ENCODE results near the gene BRF1.

The BRF1 gene

DNA sequence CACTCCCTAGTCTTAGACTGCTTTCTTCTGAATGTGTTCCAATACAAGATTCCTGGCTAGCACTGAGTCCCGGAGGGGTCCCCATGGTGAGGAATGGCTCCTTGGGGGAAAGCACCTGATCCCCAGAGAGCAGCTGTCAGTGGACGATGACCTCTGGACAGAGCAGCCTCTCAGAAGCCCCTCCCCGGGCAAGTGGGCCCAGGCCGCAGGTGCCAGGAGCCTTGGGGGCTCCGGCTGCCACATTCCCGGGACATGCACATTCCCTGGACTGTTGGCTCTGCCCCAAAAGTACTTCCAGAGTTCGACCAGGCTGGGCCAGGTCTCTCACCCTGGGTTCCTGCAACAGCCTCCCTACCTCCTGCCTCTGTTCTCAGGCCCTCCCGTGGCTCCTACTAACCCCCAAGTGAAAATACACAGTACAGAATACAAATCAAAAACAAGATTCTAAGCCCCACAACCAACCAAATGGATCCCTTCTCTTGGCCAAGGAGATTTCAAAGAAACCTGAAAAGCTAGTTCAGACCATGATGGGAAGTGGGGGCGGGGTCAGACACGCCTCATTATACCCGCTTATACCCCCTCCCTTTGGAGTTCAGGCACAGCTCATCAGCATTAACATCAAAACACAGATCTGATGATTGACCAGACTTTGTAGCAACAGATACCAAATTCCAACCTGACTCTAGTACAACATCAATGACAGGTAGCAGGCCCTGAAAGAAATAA is 75.8 kb downstream of the BRF1 start:
- TF ChIP-seq NFIC (IDR thresholded peaks at IDR 0.05): no peak
- TF ChIP-seq EP300 (IDR thresholded peaks at IDR 0.05; ENCODE audit: borderline replicate concordance): no peak
- TF ChIP-seq, protein P1, sequence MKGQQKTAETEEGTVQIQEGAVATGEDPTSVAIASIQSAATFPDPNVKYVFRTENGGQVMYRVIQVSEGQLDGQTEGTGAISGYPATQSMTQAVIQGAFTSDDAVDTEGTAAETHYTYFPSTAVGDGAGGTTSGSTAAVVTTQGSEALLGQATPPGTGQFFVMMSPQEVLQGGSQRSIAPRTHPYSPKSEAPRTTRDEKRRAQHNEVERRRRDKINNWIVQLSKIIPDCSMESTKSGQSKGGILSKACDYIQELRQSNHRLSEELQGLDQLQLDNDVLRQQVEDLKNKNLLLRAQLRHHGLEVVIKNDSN (IDR thresholded peaks at IDR 0.05): no peak
- no peak for TF ChIP-seq TAF1 (IDR thresholded peaks at IDR 0.05; ENCODE audit: low read depth)
- no peak for TF ChIP-seq YY1 (IDR thresholded peaks at IDR 0.05; ENCODE audit: low read depth)
- no peak for TF ChIP-seq ZBTB7A (IDR thresholded peaks at IDR 0.05; ENCODE audit: low read depth)
- no peak for TF ChIP-seq CEBPB (IDR thresholded peaks at IDR 0.05)
- TF ChIP-seq TCF12 (IDR thresholded peaks at IDR 0.05; ENCODE audit: low read depth): no peak
- no peak for TF ChIP-seq RAD21 (IDR thresholded peaks at IDR 0.05; ENCODE audit: low read depth)
- TF ChIP-seq, protein P2, sequence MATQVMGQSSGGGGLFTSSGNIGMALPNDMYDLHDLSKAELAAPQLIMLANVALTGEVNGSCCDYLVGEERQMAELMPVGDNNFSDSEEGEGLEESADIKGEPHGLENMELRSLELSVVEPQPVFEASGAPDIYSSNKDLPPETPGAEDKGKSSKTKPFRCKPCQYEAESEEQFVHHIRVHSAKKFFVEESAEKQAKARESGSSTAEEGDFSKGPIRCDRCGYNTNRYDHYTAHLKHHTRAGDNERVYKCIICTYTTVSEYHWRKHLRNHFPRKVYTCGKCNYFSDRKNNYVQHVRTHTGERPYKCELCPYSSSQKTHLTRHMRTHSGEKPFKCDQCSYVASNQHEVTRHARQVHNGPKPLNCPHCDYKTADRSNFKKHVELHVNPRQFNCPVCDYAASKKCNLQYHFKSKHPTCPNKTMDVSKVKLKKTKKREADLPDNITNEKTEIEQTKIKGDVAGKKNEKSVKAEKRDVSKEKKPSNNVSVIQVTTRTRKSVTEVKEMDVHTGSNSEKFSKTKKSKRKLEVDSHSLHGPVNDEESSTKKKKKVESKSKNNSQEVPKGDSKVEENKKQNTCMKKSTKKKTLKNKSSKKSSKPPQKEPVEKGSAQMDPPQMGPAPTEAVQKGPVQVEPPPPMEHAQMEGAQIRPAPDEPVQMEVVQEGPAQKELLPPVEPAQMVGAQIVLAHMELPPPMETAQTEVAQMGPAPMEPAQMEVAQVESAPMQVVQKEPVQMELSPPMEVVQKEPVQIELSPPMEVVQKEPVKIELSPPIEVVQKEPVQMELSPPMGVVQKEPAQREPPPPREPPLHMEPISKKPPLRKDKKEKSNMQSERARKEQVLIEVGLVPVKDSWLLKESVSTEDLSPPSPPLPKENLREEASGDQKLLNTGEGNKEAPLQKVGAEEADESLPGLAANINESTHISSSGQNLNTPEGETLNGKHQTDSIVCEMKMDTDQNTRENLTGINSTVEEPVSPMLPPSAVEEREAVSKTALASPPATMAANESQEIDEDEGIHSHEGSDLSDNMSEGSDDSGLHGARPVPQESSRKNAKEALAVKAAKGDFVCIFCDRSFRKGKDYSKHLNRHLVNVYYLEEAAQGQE (IDR thresholded peaks at IDR 0.05; ENCODE audit: low read depth): no peak
- TF ChIP-seq FOXM1 (IDR thresholded peaks at IDR 0.05; ENCODE audit: borderline replicate concordance, low read depth): no peak
- TF ChIP-seq TEAD4 (IDR thresholded peaks at IDR 0.05): no peak
- no peak for TF ChIP-seq EGR1 (IDR thresholded peaks at IDR 0.05)

DNA sequence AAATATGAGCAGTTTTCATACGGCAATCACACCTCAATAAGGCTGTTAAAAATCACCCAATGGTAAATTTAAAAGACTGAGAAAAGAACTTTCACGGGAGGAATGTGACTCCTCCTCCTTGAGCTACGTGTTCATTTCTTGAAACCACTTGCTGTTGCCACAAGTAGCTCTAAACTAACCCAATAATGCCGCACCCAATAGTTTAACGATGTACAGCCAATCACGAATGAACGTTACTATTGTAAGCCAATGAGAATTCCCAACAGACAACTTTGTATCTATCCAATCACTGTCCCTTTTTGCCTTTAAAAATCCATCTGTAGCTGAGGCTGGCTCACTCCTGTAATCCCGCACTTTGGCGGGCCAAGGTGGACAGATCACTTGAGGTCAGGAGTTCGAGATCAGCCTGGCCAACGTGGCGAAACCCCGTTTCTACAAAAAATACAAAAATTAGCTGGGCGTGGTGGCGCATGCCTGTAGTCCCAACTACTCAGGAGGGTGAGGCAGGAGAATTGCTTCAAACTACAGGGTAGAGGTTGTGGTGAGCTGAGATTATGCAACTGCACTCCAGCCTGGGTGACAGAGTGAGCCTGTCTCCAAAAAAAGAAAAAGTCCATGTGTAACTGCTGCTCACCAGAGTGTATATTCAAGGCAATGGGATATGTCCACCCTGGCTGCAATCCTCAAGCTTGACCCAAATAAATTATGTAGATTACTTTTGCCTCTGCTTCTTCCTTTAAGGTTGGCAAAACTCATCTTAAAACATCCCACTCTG is 76.8 kb downstream of the BRF1 start:
- TF ChIP-seq, protein P3, sequence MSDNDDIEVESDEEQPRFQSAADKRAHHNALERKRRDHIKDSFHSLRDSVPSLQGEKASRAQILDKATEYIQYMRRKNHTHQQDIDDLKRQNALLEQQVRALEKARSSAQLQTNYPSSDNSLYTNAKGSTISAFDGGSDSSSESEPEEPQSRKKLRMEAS (IDR thresholded peaks at IDR 0.05): no peak
- peak; percentile 19; the same call in 1 of the 2 replicates for TF ChIP-seq CEBPB (IDR thresholded peaks at IDR 0.05)

DNA sequence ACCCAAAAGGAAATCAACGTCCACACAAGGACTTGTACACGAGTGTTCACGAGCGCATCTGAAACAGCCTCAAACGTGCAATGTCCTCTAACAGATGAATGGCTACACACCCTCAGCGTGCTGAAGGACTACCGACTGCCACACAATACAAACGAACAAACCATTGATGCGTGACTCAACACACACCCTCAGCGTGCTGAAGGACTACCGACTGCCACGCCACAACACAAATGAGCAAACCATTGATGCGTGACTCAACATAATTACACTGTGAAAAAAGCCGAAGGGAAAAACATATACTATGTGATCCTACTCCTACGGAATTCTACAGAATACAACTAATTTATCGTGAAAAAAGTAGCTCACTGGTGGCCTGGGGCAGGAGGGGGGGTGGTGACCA is 77.5 kb downstream of the BRF1 start:
- no peak for TF ChIP-seq EP300 (IDR thresholded peaks at IDR 0.05; ENCODE audit: borderline replicate concordance)
- no peak for TF ChIP-seq TEAD4 (IDR thresholded peaks at IDR 0.05)
- TF ChIP-seq CEBPB (IDR thresholded peaks at IDR 0.05): no peak
- TF ChIP-seq, protein P1 (IDR thresholded peaks at IDR 0.05): no peak
- TF ChIP-seq, protein P3 (IDR thresholded peaks at IDR 0.05): peak; percentile 78
- TF ChIP-seq YY1 (IDR thresholded peaks at IDR 0.05; ENCODE audit: low read depth): no peak
- TF ChIP-seq CREB1 (IDR thresholded peaks at IDR 0.05; ENCODE audit: low read depth): no peak
- TF ChIP-seq, protein P2 (IDR thresholded peaks at IDR 0.05; ENCODE audit: low read depth): no peak

DNA sequence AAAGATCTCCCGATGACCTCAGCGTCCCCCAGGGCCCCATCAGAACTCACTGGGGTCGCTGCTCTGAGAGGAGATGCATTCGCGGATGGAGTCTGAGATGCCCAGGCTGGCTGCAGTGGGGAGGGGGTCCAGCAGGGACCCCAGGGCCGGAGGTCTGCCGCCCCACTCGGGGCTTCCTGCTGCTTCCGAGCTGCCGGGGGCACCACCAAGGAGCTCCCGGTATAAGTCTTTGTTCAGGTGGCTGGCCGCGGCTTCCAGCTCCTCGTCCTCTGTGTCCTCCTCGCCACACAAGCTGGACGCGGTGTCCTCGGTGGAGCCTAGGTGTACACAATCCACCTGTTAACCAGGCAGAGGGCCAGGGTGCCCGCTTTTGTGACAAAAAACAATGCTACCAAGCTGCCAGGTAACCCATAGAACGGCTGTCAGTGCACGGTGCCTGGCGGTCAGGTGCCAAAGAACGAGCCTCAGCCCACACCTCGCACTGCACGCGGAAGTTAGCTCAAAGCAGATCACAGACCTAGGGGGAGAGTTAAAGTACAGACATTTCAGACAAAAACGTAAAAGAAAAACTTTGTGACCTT is 79.1 kb downstream of the BRF1 start:
- no peak for TF ChIP-seq FOXM1 (IDR thresholded peaks at IDR 0.05; ENCODE audit: borderline replicate concordance, low read depth)
- no peak for TF ChIP-seq ZBTB7A (IDR thresholded peaks at IDR 0.05; ENCODE audit: low read depth)
- no peak for TF ChIP-seq EP300 (IDR thresholded peaks at IDR 0.05; ENCODE audit: borderline replicate concordance)
- TF ChIP-seq CREB1 (IDR thresholded peaks at IDR 0.05; ENCODE audit: low read depth): no peak
- TF ChIP-seq, protein P3 (IDR thresholded peaks at IDR 0.05): no peak
- no peak for TF ChIP-seq TAF1 (IDR thresholded peaks at IDR 0.05; ENCODE audit: low read depth)
- no peak for TF ChIP-seq NFIC (IDR thresholded peaks at IDR 0.05)
- no peak for TF ChIP-seq EGR1 (IDR thresholded peaks at IDR 0.05)

DNA sequence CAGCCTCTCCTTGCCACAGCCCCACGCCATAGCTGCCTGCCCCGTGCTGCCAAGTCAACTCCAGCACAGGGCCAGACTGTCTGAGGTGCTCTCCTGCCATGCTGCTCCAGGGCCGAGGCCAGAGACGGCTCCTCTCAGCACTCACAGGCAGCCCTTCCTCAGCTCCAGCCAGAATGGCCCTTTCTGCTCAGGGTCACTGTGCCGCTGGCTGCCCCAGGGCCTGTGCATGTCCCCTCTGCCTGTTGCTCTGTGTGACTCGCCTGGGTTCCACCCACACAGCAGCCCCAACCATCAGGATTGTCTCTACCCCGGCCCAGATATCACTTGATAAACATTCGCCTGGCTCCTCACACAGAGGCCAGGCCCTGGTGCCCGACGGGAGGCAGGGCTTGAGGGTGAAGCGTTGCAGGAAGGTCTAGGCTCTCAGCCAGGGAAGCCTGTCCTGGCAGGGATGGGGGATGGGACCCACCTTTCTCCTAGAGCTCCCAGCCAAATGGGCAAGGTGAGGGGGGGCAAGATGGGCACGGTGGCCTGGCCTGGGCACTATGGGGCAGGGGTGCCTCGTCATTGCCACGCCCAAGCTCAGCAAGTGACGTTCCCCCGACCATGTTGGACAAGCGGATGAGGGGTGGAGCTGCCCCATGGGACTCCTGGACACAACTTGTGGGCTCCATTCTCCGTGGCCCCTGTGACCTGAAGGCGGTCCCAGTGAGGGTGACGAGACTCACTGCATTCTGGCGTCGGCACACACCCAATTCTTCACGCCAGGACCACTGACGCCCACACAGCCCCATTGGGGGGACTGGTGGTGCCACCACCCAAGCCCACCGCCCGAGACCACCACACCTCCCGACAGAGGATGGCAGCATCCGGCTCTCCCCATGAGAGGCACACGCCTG is 79.9 kb downstream of the BRF1 start:
- no peak for TF ChIP-seq CREB1 (IDR thresholded peaks at IDR 0.05; ENCODE audit: low read depth)
- TF ChIP-seq TCF12 (IDR thresholded peaks at IDR 0.05; ENCODE audit: low read depth): no peak

Data from Ishikawa (cell line).